CD14-positive monocyte (primary cell): ENCODE measurements around the gene CCDC43. TPM values are rescaled to one million over a fixed set of nuclear protein-coding genes. Genes with fewer than 3 reads are reported as not detected.
"Not testable (repeated sequence)": the region's sequence is repeated elsewhere in the genome, so short reads cannot be mapped to it uniquely, and the experiment has no call there.

Source experiments
- DNase-seq, 3 donors: peaks; one replicate each; pipeline ENCODE4 v3.0.0-alpha.2; 2011 to 2022
- H2AFZ ChIP-seq: 2 replicates; pipeline ENCODE4 v1.6.0; 2012; ENCODE audit warnings: mild to moderate bottlenecking, low read depth, low read length, inconsistent platforms; ENCODE audit not compliant: insufficient read depth, poor library complexity, severe bottlenecking
- H3K27ac ChIP-seq, 2 donors: 1 replicate in 1 of 2; 2 replicates in 1 of 2; pipeline ENCODE4 v1.5.1; 2012 to 2013; ENCODE audit warnings: low read length in 2 of 2, control low read depth in 1 of 2, inconsistent platforms in 1 of 2, low read depth in 1 of 2, mild to moderate bottlenecking in 1 of 2
- H3K27me3 ChIP-seq, 2 donors: one replicate each; pipeline versions ENCODE4 v1.6.0 to v1.6.1; 2011 to 2013; ENCODE audit warnings: low read length in 2 of 2; ENCODE audit not compliant: control insufficient read depth in 2 of 2, insufficient read depth in 2 of 2
- H3K36me3 ChIP-seq, 2 donors: replicated peaks in 1 of 2; 1 replicate in 1 of 2; 2 replicates in 1 of 2; pipeline versions ENCODE4 v1.5.1 to v1.6.1; 2012 to 2013; ENCODE audit warnings: low read length in 2 of 2, control low read depth in 1 of 2, inconsistent platforms in 1 of 2, mild to moderate bottlenecking in 1 of 2; ENCODE audit not compliant: insufficient read depth in 2 of 2, control insufficient read depth in 1 of 2
- H3K4me1 ChIP-seq, 2 donors: 1 replicate in 1 of 2; 2 replicates in 1 of 2; pipeline versions ENCODE4 v1.5.1 to v1.6.1; 2012 to 2013; ENCODE audit warnings: low read length in 2 of 2, control low read depth in 1 of 2, inconsistent platforms in 1 of 2, mild to moderate bottlenecking in 1 of 2, moderate library complexity in 1 of 2; ENCODE audit not compliant: insufficient read depth in 2 of 2, control insufficient read depth in 1 of 2
- H3K4me2 ChIP-seq: replicated peaks from 2 replicates; pipeline ENCODE3; 2012; ENCODE audit warnings: low read length, moderate library complexity, mild to moderate bottlenecking; ENCODE audit not compliant: poor library complexity, severe bottlenecking; ENCODE audit errors: extremely low read depth
- H3K4me3 ChIP-seq, 3 experiments: fragments of 200-600 bp in 1 of 3; sonication (generic) in 1 of 3; replicated peaks in 1 of 3; 1 replicate in 2 of 3; 2 replicates in 1 of 3; pipeline ENCODE4 v1.5.1; 2011 to 2013; ENCODE audit warnings: low read length in 3 of 3, mild to moderate bottlenecking in 3 of 3, control low read depth in 2 of 3, low read depth in 2 of 3, inconsistent platforms in 1 of 3, moderate library complexity in 1 of 3
- H3K79me2 ChIP-seq: 2 replicates; pipeline ENCODE4 v1.6.0; 2012; ENCODE audit warnings: mild to moderate bottlenecking, control low read depth, inconsistent platforms, low read length, moderate library complexity; ENCODE audit not compliant: insufficient read depth
- H3K9ac ChIP-seq: 2 replicates; pipeline ENCODE4 v1.6.0; 2017; ENCODE audit warnings: low read length, mild to moderate bottlenecking; ENCODE audit not compliant: insufficient read depth, poor library complexity, severe bottlenecking
- H3K9me3 ChIP-seq, 2 donors: replicated peaks in 1 of 2; 1 replicate in 1 of 2; 2 replicates in 1 of 2; pipeline versions ENCODE4 v1.5.1 to v1.6.1; 2012 to 2013; ENCODE audit warnings: low read length in 2 of 2, control low read depth in 1 of 2; ENCODE audit not compliant: control insufficient read depth in 1 of 2, insufficient read depth in 1 of 2
- H4K20me1 ChIP-seq: 2 replicates; pipeline ENCODE4 v1.6.0; 2012; ENCODE audit warnings: mild to moderate bottlenecking, low read length, control low read depth, moderate library complexity; ENCODE audit not compliant: insufficient read depth
- H3K27ac Mint-ChIP-seq, 7 donors: one replicate each; pipeline ENCODE4 v1.8.0; 2020; ENCODE audit warnings: mild to moderate bottlenecking in 7 of 7, mixed read lengths in 7 of 7, moderate library complexity in 6 of 7, inconsistent platforms in 2 of 7
- H3K27me3 Mint-ChIP-seq, 3 donors: one replicate each; pipeline ENCODE4 v1.8.0; 2021 to 2022; ENCODE audit warnings: low read depth in 3 of 3, mild to moderate bottlenecking in 3 of 3, mixed read lengths in 3 of 3, moderate library complexity in 3 of 3, inconsistent platforms in 1 of 3
- H3K36me3 Mint-ChIP-seq, 2 donors: one replicate each; pipeline ENCODE4 v1.8.0; 2020; ENCODE audit warnings: mixed read lengths in 2 of 2, inconsistent platforms in 1 of 2, mild to moderate bottlenecking in 1 of 2
- H3K4me1 Mint-ChIP-seq: one replicate; pipeline ENCODE4 v1.8.0; 2020; ENCODE audit warnings: mild to moderate bottlenecking, mixed read lengths
- H3K4me3 Mint-ChIP-seq, 2 donors: one replicate each; pipeline ENCODE4 v1.8.0; 2020; ENCODE audit warnings: mild to moderate bottlenecking in 2 of 2, mixed read lengths in 2 of 2, moderate library complexity in 1 of 2
- H3K9me3 Mint-ChIP-seq, 7 donors: one replicate each; pipeline ENCODE4 v1.8.0; 2020 to 2022; ENCODE audit warnings: mixed read lengths in 7 of 7, mild to moderate bottlenecking in 6 of 7, moderate library complexity in 6 of 7, inconsistent platforms in 2 of 7
- CTCF ChIP-seq: fragments of 200-600 bp; IDR thresholded peaks from one replicate; pipeline ENCODE4 v1.8.0; 2022; ENCODE audit warnings: antibody characterized with exemption, mild to moderate bottlenecking
- WGBS: methylation state at CpG from one replicate; pipeline ENCODE4 v1.1.5; 2013; ENCODE audit warnings: missing lambda C conversion rate; ENCODE audit not compliant: insufficient coverage; 5-methylcytosine and 5-hydroxymethylcytosine counted together
- intact Hi-C, 2 donors: fragments of 100-400 bp; cut with micrococcal nuclease; formaldehyde crosslinking; loops; one replicate each; pipeline versions ENCODE4 v1.15.0 to v1.15.1; 2023
- polyA plus RNA-seq, 3 donors: library from polyadenylated mRNA; depleted of rRNA in 1 of 3; unstranded in 2 of 3; stranded (reverse) in 1 of 3; fragments of 300-500 nt in 2 of 3; fragments of >200 nt in 1 of 3; fragmentation: Illumina TruSeq in 2 of 3; gene quantifications; 1 replicate in 2 of 3; 2 replicates in 1 of 3; pipeline ENCODE4 v1.2.3, GENCODE V29; 2012 to 2021

Gene CCDC43
- polyA plus RNA-seq, 3 donors = 6.9 to 19.7 (median 12.8) TPM

GRCh38 chr17:44708401-44709263, 19.1 kb upstream of the CCDC43 start, which contains the start of gene DBF4B:
Gene DBF4B (plus strand): TSS chr17:44708665. CDS start chr17:44708821, 156 bp downstream.
- no peaks in the 10 kb centered on the region for H3K9me3 ChIP-seq
- no peak for TF ChIP-seq CTCF
- H3K9me3 Mint-ChIP-seq = peaks cover 0 to 2% (median 0%) of the 10 kb centered on the region in 7 donors

GRCh38 chr17:44707755-44708400, 18.3 kb upstream of the CCDC43 start:
- no peak for TF ChIP-seq CTCF
- Mint-ChIP-seq H3K27me3 (peaks cover under 1 to 10% (median 2%) of the 10 kb centered on the region in 3 donors), H3K27ac (no peak overlapping the region), H3K9me3 (peaks cover 0 to 2% (median 0%) of the 10 kb centered on the region in 7 donors), H3K4me3 (no peak overlapping the region), H3K36me3 (peaks cover 2 to 12% of the 10 kb centered on the region in 2 donors), H3K4me1 (peaks cover 1% of the 10 kb centered on the region)
- peaks cover 24% of the 10 kb centered on the region for H3K79me2 ChIP-seq
- H3K27me3 ChIP-seq = no peaks in the 10 kb centered on the region
- peak overlapping the region; percentile 75 for H3K9ac ChIP-seq
- H3K9me3 ChIP-seq = no peaks in the 10 kb centered on the region
- intact Hi-C loops = no loop called here
- H3K4me2 ChIP-seq = peak overlapping the region; percentile 96
- peak in 1 of 3 donors; percentile 20 for DNase-seq
- 18% methylated on average over 4 of the region's 4 CpGs for WGBS
- peaks cover 17 to 19% of the 10 kb centered on the region in 2 donors for H3K4me1 ChIP-seq
- H3K4me3 ChIP-seq = peak overlapping the region; percentile 93 to 100 (median 97)
- peak overlapping the region; percentile 100 for H2AFZ ChIP-seq
- H4K20me1 ChIP-seq = no peaks in the 10 kb centered on the region
- no peaks in the 10 kb centered on the region for H3K36me3 ChIP-seq
- H3K27ac ChIP-seq = peak overlapping the region in 1 of 2 donors; percentile 77

More at GRCh38 chr17:44708401-44709263, 19.1 kb upstream of the CCDC43 start, which contains the start of gene DBF4B:
- Histone ChIP-seq H3K79me2 (peaks cover 24% of the 10 kb centered on the region), H3K4me3 (peak within 1 kb of the TSS; percentile 93 to 100 (median 97)), H3K4me1 (peaks cover 17 to 19% of the 10 kb centered on the region in 2 donors), H2AFZ (peak within 1 kb of the TSS; percentile 100), H3K4me2 (peak within 1 kb of the TSS; percentile 96), H3K36me3 (peaks cover 2 to 4% of the 10 kb centered on the region in 2 donors), H3K27me3 (no peaks in the 10 kb centered on the region), H3K27ac (peak within 1 kb of the TSS; percentile 64 to 77), H4K20me1 (no peaks in the 10 kb centered on the region), H3K9ac (peak within 1 kb of the TSS; percentile 75)
- Mint-ChIP-seq H3K27ac (peak within 1 kb of the TSS in 2 of 7 donors; percentile 31 to 43), H3K4me1 (peaks cover 1% of the 10 kb centered on the region), H3K36me3 (peaks cover 4 to 18% of the 10 kb centered on the region in 2 donors), H3K4me3 (no peak within 1 kb of the TSS), H3K27me3 (peaks cover 2 to 10% (median 2%) of the 10 kb centered on the region in 3 donors)
- peak; percentile 77 to 82 (median 79) for DNase-seq
- WGBS = under 1% methylated on average over 51 of the region's 52 CpGs
- intact Hi-C loops = no loop called here

- H3K4me3 Mint-ChIP-seq, H3K9ac ChIP-seq, H3K79me2 ChIP-seq, H3K36me3 ChIP-seq, intact Hi-C loops, H3K27me3 ChIP-seq, H3K36me3 Mint-ChIP-seq, H3K4me3 ChIP-seq, H3K27ac ChIP-seq, DNase-seq, H3K4me1 ChIP-seq, H3K27ac Mint-ChIP-seq, H3K4me1 Mint-ChIP-seq, H3K27me3 Mint-ChIP-seq, H3K9me3 ChIP-seq, H4K20me1 ChIP-seq, H3K9me3 Mint-ChIP-seq, H3K4me2 ChIP-seq, H2AFZ ChIP-seq: not testable (repeated sequence)
- WGBS = no CpG with 5 or more reads among the region's 10 CpGs
Observed at GRCh38 chr17:44700288-44700687, 10.7 kb upstream of the CCDC43 start.
